Neural cell (in vitro differentiated cells): ENCODE data around the gene WWC2.

Source experiments
- CTCF ChIP-seq: fragments of 450-650 bp; IDR thresholded peaks from 2 replicates; pipeline ENCODE4 v1.5.1; 2014; ENCODE audit warnings: antibody characterized with exemption, mild to moderate bottlenecking, moderate library complexity; ENCODE audit not compliant: poor library complexity, severe bottlenecking
- EP300 ChIP-seq: fragments of 450-650 bp; conservative IDR thresholded peaks from 2 replicates; pipeline ENCODE4 v1.6.1; 2014; ENCODE audit warnings: antibody characterized with exemption, mild to moderate bottlenecking, moderate library complexity; ENCODE audit not compliant: poor library complexity, severe bottlenecking
- EZH2 ChIP-seq: fragments of 200-600, 300-800 bp; shearing (Covaris generic), sonication (generic); IDR thresholded peaks from 2 replicates; pipeline ENCODE4 v1.6.1; 2014; ENCODE audit warnings: antibody characterized with exemption, low read length, borderline replicate concordance, mild to moderate bottlenecking; ENCODE audit not compliant: insufficient read depth, poor library complexity, severe bottlenecking
- MXI1 ChIP-seq: fragments of 450-650 bp; conservative IDR thresholded peaks from 2 replicates; pipeline ENCODE4 v1.6.1; 2014; ENCODE audit warnings: antibody characterized with exemption, mild to moderate bottlenecking; ENCODE audit not compliant: poor library complexity, severe bottlenecking
- POLR2AphosphoS5 ChIP-seq: IDR thresholded peaks from 2 replicates; pipeline ENCODE4 v1.6.1; 2012
- RAD21 ChIP-seq: fragments of 450-650 bp; conservative IDR thresholded peaks from 2 replicates; pipeline ENCODE4 v1.6.1; 2014; ENCODE audit warnings: antibody characterized with exemption, mild to moderate bottlenecking, moderate library complexity
- REST ChIP-seq: IDR thresholded peaks from 2 replicates; pipeline ENCODE4 v1.6.1; 2012; ENCODE audit warnings: borderline replicate concordance
- TAF1 ChIP-seq: IDR thresholded peaks from 2 replicates; pipeline ENCODE4 v1.6.1; 2012; ENCODE audit warnings: low read depth

GRCh38 chr4:183142571-183143550 is 43.8 kb downstream of the WWC2 start:
- no peak for TF ChIP-seq CTCF
- no peak for TF ChIP-seq REST
- no peak for TF ChIP-seq EZH2
- TF ChIP-seq MXI1, result no peak
- no peak for TF ChIP-seq RAD21
- no peak for TF ChIP-seq POLR2AphosphoS5
- no peak for TF ChIP-seq TAF1
- peak; percentile 47 for TF ChIP-seq EP300
